GM23338 (cell line): ENCODE results near the gene RPL15. TPM values are rescaled to one million over a fixed set of nuclear protein-coding genes. Genes with fewer than 3 reads are reported as not detected.

ENCODE experiments used
- ATAC-seq: fragments of 200-7000 bp; cut with Tn5 transposase; 3 replicates; pipeline ENCODE4 v1.9.1; 2020
- DNase-seq: peaks from one replicate; pipeline ENCODE4 v3.0.0-alpha.2; 2015; ENCODE audit warnings: low spot score
- H2AFZ ChIP-seq: fragments of 200-600 bp; sonication (generic); 2 replicates; pipeline ENCODE4 v1.8.0; 2016; ENCODE audit warnings: antibody characterized with exemption, mild to moderate bottlenecking, moderate library complexity
- H3F3A ChIP-seq: fragments of 200-600 bp; sonication (generic); replicated peaks from 2 replicates; pipeline ENCODE4 v1.8.0; 2017; ENCODE audit warnings: antibody characterized with exemption, mixed run types, low read depth
- H3K27ac ChIP-seq: fragments of 200-600 bp; sonication (generic); 2 replicates; pipeline ENCODE4 v1.6.1; 2016; ENCODE audit warnings: low read depth
- H3K27me3 ChIP-seq: fragments of 200-600 bp; sonication (generic); 2 replicates; pipeline ENCODE4 v1.8.0; 2016; ENCODE audit warnings: mild to moderate bottlenecking, mixed run types, moderate library complexity; ENCODE audit not compliant: insufficient read depth
- H3K36me3 ChIP-seq: fragments of 200-600 bp; sonication (generic); 2 replicates; pipeline ENCODE4 v1.8.0; 2016; ENCODE audit warnings: mild to moderate bottlenecking; ENCODE audit not compliant: insufficient read depth
- H3K4me1 ChIP-seq: fragments of 200-600 bp; sonication (generic); 2 replicates; pipeline ENCODE4 v1.8.0; 2016; ENCODE audit warnings: mild to moderate bottlenecking, moderate library complexity; ENCODE audit not compliant: insufficient read depth
- H3K4me2 ChIP-seq: fragments of 200-600 bp; sonication (generic); 2 replicates; pipeline ENCODE4 v1.7.1; 2017; ENCODE audit warnings: mixed run types
- H3K4me3 ChIP-seq: fragments of 200-600 bp; sonication (generic); 2 replicates; pipeline ENCODE4 v1.6.1; 2016; ENCODE audit warnings: mixed run types
- H3K79me2 ChIP-seq: fragments of 200-600 bp; sonication (generic); replicated peaks from 2 replicates; pipeline ENCODE4 v1.8.0; 2017; ENCODE audit warnings: mild to moderate bottlenecking; ENCODE audit not compliant: insufficient read depth
- H3K9me2 ChIP-seq: fragments of 200-600 bp; sonication (generic); 2 replicates; pipeline ENCODE4 v1.8.0; 2017; ENCODE audit not compliant: insufficient read depth
- H4K20me1 ChIP-seq: fragments of 200-600 bp; sonication (generic); replicated peaks from 2 replicates; pipeline ENCODE4 v1.8.0; 2017; ENCODE audit warnings: mild to moderate bottlenecking; ENCODE audit not compliant: insufficient read depth
- H3K27ac Mint-ChIP-seq: 2 replicates; pipeline ENCODE4 v1.8.0; 2020; ENCODE audit warnings: inconsistent platforms, mild to moderate bottlenecking, moderate library complexity, mixed read lengths
- H3K27me3 Mint-ChIP-seq: 3 replicates; pipeline ENCODE4 v1.8.0; 2022; ENCODE audit warnings: low read depth, mild to moderate bottlenecking, moderate library complexity, mixed read lengths, inconsistent platforms; ENCODE audit not compliant: insufficient read depth, poor library complexity
- H3K36me3 Mint-ChIP-seq: 3 replicates; pipeline ENCODE4 v1.8.0; 2021; ENCODE audit warnings: low read depth, mild to moderate bottlenecking, inconsistent platforms, moderate library complexity, mixed read lengths
- H3K4me1 Mint-ChIP-seq: 3 replicates; pipeline ENCODE4 v1.8.0; 2020; ENCODE audit warnings: mild to moderate bottlenecking, inconsistent platforms, mixed read lengths
- H3K4me3 Mint-ChIP-seq: 3 replicates; pipeline ENCODE4 v1.8.0; 2021; ENCODE audit warnings: moderate library complexity, mild to moderate bottlenecking, inconsistent platforms, mixed read lengths
- H3K9me3 Mint-ChIP-seq: 3 replicates; pipeline ENCODE4 v1.8.0; 2020; ENCODE audit warnings: moderate library complexity, mild to moderate bottlenecking, inconsistent platforms, mixed read lengths
- CREB1 ChIP-seq: fragments of 250-450 bp; sonication (Bioruptor Pico); IDR thresholded peaks from 2 replicates; pipeline ENCODE4 v1.5.0; 2020; ENCODE audit warnings: low read depth, mild to moderate bottlenecking, moderate library complexity
- CTCF ChIP-seq, 2 experiments: fragments of 200-600 bp in 1 of 2; sonication (generic) in 1 of 2; conservative IDR thresholded peaks; 2 replicates each; pipeline versions ENCODE4 v1.5.1 to v1.6.1; 2016 to 2017; ENCODE audit warnings: antibody characterized with exemption in 2 of 2, low read depth in 2 of 2, mild to moderate bottlenecking in 2 of 2, moderate library complexity in 1 of 2
- ETS1 ChIP-seq: IDR thresholded peaks from 2 replicates; pipeline ENCODE4 v1.6.1; 2016; ENCODE audit warnings: antibody characterized with exemption
- EZH2 ChIP-seq: fragments of 200-600 bp; sonication (generic); IDR thresholded peaks from one replicate; pipeline ENCODE4 v1.8.0; 2017; ENCODE audit warnings: antibody characterized with exemption, mild to moderate bottlenecking, low read depth; ENCODE audit not compliant: unreplicated experiment
- EZH2phosphoT487 ChIP-seq: fragments of 200-600 bp; sonication (generic); IDR thresholded peaks from one replicate; pipeline ENCODE4 v1.8.1; 2018; ENCODE audit warnings: antibody characterized with exemption; ENCODE audit not compliant: unreplicated experiment
- JUNB ChIP-seq: IDR thresholded peaks from one replicate; pipeline ENCODE4 v1.6.1; 2016; ENCODE audit warnings: antibody characterized with exemption; ENCODE audit not compliant: unreplicated experiment
- NANOG ChIP-seq: IDR thresholded peaks from 2 replicates; pipeline ENCODE4 v1.6.1; 2016; ENCODE audit warnings: antibody characterized with exemption, borderline replicate concordance
- POLR2AphosphoS5 ChIP-seq: IDR thresholded peaks from 2 replicates; pipeline ENCODE4 v1.6.1; 2016; ENCODE audit warnings: antibody characterized with exemption, low read depth
- REST ChIP-seq: IDR thresholded peaks from one replicate; pipeline ENCODE4 v1.6.1; 2018; ENCODE audit warnings: antibody characterized with exemption; ENCODE audit not compliant: unreplicated experiment
- STAT1 ChIP-seq: IDR thresholded peaks from one replicate; pipeline ENCODE4 v1.6.1; 2016; ENCODE audit warnings: antibody characterized with exemption; ENCODE audit not compliant: unreplicated experiment
- ZNF114 ChIP-seq: fragments of 250-450 bp; sonication (Bioruptor Pico); IDR thresholded peaks from 2 replicates; pipeline ENCODE4 v1.5.0; 2020; ENCODE audit warnings: mild to moderate bottlenecking, moderate library complexity
- ZNF331 ChIP-seq: fragments of 250-450 bp; sonication (Bioruptor Pico); IDR thresholded peaks from 2 replicates; pipeline ENCODE4 v1.5.0; 2020; ENCODE audit warnings: low read depth, mild to moderate bottlenecking, moderate library complexity
- ZNF462 ChIP-seq: fragments of 250-450 bp; sonication (Bioruptor Pico); IDR thresholded peaks from 2 replicates; pipeline ENCODE4 v1.5.0; 2020; ENCODE audit warnings: mild to moderate bottlenecking, moderate library complexity
- polyA plus RNA-seq: library from polyadenylated mRNA; unstranded; fragments of >200 nt; fragmentation: Nextera tagmentation; extraction: Ambion mirVana; gene quantifications from 2 replicates; pipeline ENCODE4 v1.2.1, GENCODE V29; 2016
- total RNA-seq: library from RNA; depleted of rRNA; stranded (reverse); fragments of >200 nt; shearing (Covaris generic); gene quantifications from 2 replicates; pipeline ENCODE4 v1.2.3, GENCODE V29; 2014

The RPL15 gene
- total and polyA plus RNA-seq, 2 experiments from 2014 or later = 2,868 to 3,117 TPM

- H3K36me3 ChIP-seq = peaks cover 14% of the 10 kb centered on the region
- no peak for ATAC-seq
- no peaks in the 10 kb centered on the region for H3K4me1 Mint-ChIP-seq
- H3K9me2 ChIP-seq = no peaks in the 10 kb centered on the region
- 0 out of 2 replicates have a peak, but pooled peaks cover 5% of the 10 kb centered on the region for H3F3A ChIP-seq
- H3K36me3 Mint-ChIP-seq = peaks cover 64% of the 10 kb centered on the region
- DNase-seq = no peak
- H3K79me2 ChIP-seq = peaks cover 17% of the 10 kb centered on the region
- H3K4me2 ChIP-seq = no peak overlapping the region
- no peaks in the 10 kb centered on the region for H3K4me1 ChIP-seq
- no peaks in the 10 kb centered on the region for H3K27me3 ChIP-seq
- TF ChIP-seq CREB1 (CRISPR knock-in tag) (no peak), ETS1 (no peak), EZH2phosphoT487 (no peak), JUNB (no peak), ZNF331 (no peak), NANOG (no peak), POLR2AphosphoS5 (no peak), EZH2 (no peak), CTCF (conservative IDR thresholded peaks at IDR 0.05; ENCODE audit: low read depth in 2 of 2) (no peak), STAT1 (no peak), REST (no peak), ZNF462 (CRISPR knock-in tag) (no peak), ZNF114 (CRISPR knock-in tag) (no peak)
- H4K20me1 ChIP-seq = peaks cover 11% of the 10 kb centered on the region; the same call in 1 of the 2 replicates
- H3K27me3 Mint-ChIP-seq = no peaks in the 10 kb centered on the region
- no peak overlapping the region for H3K27ac Mint-ChIP-seq
- H3K9me3 Mint-ChIP-seq = no peaks in the 10 kb centered on the region
- H2AFZ ChIP-seq = no peak overlapping the region
- H3K4me3 ChIP-seq = no peak overlapping the region
- no peak overlapping the region for H3K4me3 Mint-ChIP-seq
- H3K27ac ChIP-seq = no peak overlapping the region
Measured at GRCh38 chr3:23961066-23961465, 44.1 kb downstream of the RPL15 start.
